GM18520 (cell line): ENCODE data around the gene ZNF93.
"Not testable (repeated sequence)": the region's sequence is repeated elsewhere in the genome, so short reads cannot be mapped to it uniquely, and the experiment has no call there.

ENCODE experiments used
- ATAC-seq: cut with Tn5 transposase; IDR thresholded peaks from one replicate; pipeline ENCODE4 v1.9.1; 2021; ENCODE audit not compliant: unreplicated experiment

The ZNF93 gene

GRCh38 chr19:19937403-19937802, 36.7 kb downstream of the ZNF93 start:
- ATAC-seq: no peak

GRCh38 chr19:19938449-19938848, 37.7 kb downstream of the ZNF93 start:
- ATAC-seq: no peak

- ATAC-seq: no peak
Measured at GRCh38 chr19:19943848-19944582, 43.3 kb downstream of the ZNF93 start.

- ATAC-seq: no peak
Measured at GRCh38 chr19:19944583-19944880, 43.8 kb downstream of the ZNF93 start.

GRCh38 chr19:19946226-19946625, 45.5 kb downstream of the ZNF93 start:
- ATAC-seq: no peak

- no peak for ATAC-seq
Measured at GRCh38 chr19:19948800-19949199, 48.1 kb downstream of the ZNF93 start.

- ATAC-seq: no peak
Measured at GRCh38 chr19:19955208-19955607, 54.5 kb downstream of the ZNF93 start.

- ATAC-seq: no peak
Measured at GRCh38 chr19:19956434-19957075, 55.8 kb downstream of the ZNF93 start.

GRCh38 chr19:19957766-19958165, 57.0 kb downstream of the ZNF93 start:
- ATAC-seq: not testable (repeated sequence)

- ATAC-seq: not testable (repeated sequence)
Measured at GRCh38 chr19:19959151-19959799, 58.5 kb downstream of the ZNF93 start.

- no peak for ATAC-seq
Measured at GRCh38 chr19:19964416-19964815, 63.7 kb downstream of the ZNF93 start.

- ATAC-seq: not testable (repeated sequence)
Measured at GRCh38 chr19:19966126-19966525, 65.4 kb downstream of the ZNF93 start.

- no peak for ATAC-seq
Measured at GRCh38 chr19:19966862-19967261, 66.1 kb downstream of the ZNF93 start.
